Measurements from ENCODE around the gene SIGLEC10. TPM values are rescaled to one million over a fixed set of nuclear protein-coding genes. Genes with fewer than 3 reads are reported as not detected.
"Not testable (repeated sequence)": the region's sequence is repeated elsewhere in the genome, so short reads cannot be mapped to it uniquely, and the experiment has no call there.

SIGLEC10 gene, protein sequence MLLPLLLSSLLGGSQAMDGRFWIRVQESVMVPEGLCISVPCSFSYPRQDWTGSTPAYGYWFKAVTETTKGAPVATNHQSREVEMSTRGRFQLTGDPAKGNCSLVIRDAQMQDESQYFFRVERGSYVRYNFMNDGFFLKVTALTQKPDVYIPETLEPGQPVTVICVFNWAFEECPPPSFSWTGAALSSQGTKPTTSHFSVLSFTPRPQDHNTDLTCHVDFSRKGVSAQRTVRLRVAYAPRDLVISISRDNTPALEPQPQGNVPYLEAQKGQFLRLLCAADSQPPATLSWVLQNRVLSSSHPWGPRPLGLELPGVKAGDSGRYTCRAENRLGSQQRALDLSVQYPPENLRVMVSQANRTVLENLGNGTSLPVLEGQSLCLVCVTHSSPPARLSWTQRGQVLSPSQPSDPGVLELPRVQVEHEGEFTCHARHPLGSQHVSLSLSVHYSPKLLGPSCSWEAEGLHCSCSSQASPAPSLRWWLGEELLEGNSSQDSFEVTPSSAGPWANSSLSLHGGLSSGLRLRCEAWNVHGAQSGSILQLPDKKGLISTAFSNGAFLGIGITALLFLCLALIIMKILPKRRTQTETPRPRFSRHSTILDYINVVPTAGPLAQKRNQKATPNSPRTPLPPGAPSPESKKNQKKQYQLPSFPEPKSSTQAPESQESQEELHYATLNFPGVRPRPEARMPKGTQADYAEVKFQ
- not detected in 2 replicates for total RNA-seq (2014; rRNA removed; shearing (Covaris generic))

DNA sequence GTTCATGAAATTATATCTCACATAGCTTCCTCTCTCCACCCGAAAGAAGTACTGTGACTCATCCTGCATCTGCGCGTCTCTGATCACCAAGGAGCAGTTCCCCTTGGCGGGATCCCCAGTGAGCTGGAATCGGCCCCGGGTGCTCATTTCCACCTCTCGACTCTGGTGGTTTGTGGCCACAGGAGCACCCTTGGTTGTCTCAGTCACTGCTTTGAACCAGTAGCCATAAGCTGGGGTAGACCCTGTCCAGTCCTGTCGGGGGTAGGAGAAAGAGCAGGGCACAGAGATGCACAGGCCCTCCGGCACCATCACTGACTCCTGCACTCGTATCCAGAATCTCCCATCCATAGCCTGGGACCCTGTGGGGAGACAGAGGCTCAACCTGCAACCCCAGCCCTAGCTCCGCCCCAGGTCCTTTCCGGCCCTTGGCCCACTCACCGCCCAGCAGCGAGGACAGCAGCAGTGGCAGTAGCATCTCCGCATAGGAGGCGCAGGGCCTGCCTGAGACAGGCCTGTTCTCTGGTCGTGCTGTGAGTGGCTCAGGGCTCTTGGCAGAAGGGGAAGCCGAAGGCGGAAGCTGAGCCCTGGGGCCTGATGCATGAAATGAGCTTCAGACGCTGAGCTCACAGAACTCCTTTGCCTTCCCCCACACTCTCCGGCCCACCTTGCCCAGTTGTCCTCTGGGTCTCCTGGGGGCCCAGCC lies at the start of gene SIGLEC10:
SIGLEC10 (minus strand) TSS at position 536 of the 703 bp plus-strand sequence; CDS start at position 475, 61 bp downstream.
- in situ Hi-C loops (cut with HindIII; ENCODE audit: low sequenced_read_pairs), result no loop called here
- DNase-seq (ENCODE audit: low spot score), result no peak

DNA sequence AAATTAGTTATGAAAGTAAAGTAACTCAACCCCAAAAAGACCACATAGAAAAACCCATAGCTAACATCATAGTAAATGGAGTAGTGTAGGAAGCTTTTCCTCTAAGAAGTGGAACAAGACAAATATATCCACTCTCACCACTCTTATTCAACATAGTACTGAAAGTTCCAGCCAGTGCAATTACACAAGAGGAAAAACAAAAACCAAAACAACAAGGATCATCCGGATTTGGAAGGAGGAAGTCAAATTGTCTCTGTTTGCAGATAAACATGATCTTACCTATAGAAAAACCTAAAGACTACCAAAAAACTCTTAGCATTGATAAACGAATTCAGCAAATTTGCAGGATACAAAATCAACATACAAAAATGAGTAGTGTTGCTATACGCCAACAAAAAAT lies 49.3 kb upstream of the SIGLEC10 start:
- in situ Hi-C loops (cut with HindIII; ENCODE audit: low sequenced_read_pairs), result no loop called here
- DNase-seq (ENCODE audit: low spot score), result no peak

DNA sequence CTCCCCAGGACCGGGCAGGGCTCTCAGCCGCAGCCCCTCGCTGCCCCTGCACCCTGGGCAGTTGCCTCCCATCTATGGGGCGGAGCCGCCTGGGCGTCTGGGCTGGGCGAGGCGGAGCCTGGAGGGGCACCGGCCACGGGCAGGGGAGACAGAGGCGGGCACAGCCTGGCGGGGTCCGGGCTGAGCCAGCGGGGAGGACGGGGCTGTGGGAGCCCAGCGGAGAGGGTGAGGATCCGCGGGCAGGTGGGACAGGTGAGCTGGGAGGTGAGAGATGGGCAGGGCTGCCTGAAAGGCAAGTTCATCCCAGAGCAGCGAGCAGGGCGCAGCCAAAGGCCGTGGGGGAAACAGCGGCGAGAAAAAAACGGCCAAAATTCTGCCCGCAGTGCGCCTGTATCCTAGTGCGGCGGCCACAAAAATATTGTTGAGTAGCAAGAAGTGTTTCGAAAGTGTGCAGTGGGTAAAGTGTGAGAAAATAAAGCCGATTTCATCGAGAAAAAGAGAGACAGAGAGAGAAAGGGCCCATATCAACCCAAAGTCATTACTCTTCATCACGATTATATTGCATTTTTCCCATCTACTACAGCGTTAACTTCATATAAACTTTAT lies 46.6 kb upstream of the SIGLEC10 start:
- DNase-seq (ENCODE audit: low spot score); in situ Hi-C loops (cut with HindIII; ENCODE audit: low sequenced_read_pairs): not testable (repeated sequence)

DNA sequence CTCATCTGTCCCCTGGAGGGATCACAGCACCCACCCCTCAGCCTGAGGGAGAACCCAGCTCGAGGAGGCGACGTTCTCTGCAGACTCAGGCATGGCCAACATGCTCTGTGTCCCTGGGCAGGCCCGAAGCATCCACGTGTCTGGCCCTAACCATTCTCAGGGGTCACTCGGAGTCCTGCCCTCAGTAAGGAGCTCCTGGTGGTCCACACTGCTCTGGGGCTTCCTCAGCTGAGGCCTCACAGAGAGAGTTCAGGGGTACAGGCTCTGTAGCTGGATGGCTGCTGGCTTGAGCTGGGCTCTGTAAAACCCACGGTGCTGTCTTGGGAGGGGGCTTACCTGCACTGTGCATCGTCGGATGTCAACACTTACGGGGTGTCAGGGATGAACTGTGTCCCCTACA lies 45.2 kb upstream of the SIGLEC10 start:
- in situ Hi-C loops (cut with HindIII; ENCODE audit: low sequenced_read_pairs), result no loop called here
- DNase-seq (ENCODE audit: low spot score), result no peak

DNA sequence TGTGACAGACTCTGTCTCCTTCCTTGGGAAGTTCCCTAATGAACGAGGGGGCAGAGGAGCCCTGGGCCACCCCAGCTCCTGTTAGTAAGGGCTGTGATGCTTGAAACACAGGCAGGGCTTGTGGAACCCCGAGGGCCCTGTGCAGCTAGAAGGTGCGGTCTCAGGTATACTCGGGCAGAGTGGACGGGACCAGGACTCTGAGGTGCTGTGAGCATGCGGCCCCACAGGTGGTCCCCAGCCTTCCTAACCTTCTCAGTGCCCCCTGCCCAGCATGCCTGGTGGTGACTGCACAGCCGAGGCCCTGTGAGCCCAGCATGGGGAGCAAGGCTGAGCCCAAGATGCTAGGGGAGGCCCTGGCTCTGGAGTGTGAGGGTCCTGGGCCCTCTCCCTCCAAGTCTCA lies 44.8 kb upstream of the SIGLEC10 start:
- in situ Hi-C loops (cut with HindIII; ENCODE audit: low sequenced_read_pairs), result no loop called here
- no peak for DNase-seq (ENCODE audit: low spot score)

DNA sequence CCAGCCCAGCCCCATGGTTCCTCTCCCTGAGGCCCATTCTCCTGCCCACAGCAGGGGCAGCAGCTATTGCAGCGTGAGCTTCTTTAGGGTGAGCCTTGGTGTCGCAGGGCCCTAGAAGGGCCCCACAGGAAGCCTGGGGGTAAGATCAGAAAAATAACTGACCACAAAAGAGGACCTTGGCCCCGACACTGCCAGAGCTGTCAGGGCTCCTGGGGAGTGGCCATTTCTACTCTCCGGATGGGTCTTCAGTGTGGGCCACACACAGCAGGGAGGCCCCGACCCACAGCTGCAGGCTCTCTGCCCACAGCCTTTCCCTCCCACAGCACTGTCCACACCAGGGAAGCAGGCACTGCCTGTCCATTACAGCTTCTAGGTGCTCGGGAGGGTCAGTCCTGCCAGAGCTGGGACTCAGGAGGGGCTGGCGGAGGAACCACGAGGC lies 44.3 kb upstream of the SIGLEC10 start:
- in situ Hi-C loops (cut with HindIII; ENCODE audit: low sequenced_read_pairs), result no loop called here

DNA sequence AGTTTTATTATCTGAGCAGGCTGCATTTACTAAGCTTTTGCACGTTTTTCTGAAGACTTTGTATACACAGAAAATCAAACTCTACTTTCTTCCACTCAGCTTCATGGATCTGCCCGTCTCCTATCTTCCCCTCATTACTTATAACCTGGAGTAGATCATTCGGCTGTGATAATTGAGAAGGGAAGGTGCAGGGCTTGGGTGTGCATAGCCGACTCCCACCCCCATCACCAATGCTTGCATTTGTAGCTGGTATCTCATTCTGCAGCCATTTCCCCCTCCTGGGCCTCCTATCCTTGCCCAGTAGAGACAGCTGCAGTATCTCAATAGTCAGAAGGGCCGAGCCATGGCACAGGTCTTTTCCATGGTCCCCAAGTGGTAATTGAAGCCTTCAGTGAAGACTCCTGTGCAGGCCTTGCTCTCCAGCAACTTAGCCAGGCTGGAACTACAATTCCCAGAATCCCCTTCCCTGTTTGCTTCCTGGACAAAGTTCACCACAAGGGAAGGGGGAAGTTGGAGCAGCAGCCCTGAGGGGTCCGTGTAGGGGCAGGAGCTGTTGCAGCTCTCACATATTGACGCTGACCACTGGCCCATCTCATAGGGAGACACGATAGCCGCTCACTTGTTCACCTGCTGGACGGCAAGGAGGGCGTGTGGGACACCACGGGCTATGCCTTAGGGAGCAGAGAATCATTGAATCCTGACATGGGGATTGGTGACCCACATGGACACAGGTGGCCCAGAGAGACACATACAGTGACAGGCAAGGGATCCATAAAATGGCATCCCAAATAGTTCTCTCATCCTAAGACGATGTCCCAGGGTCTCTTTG lies 42.9 kb upstream of the SIGLEC10 start:
- DNase-seq (ENCODE audit: low spot score), result no peak
- in situ Hi-C loops (cut with HindIII; ENCODE audit: low sequenced_read_pairs), result no loop called here

More for the DNA sequence above, 44.3 kb upstream of the SIGLEC10 start:
- no peak for DNase-seq (ENCODE audit: low spot score)

DNA sequence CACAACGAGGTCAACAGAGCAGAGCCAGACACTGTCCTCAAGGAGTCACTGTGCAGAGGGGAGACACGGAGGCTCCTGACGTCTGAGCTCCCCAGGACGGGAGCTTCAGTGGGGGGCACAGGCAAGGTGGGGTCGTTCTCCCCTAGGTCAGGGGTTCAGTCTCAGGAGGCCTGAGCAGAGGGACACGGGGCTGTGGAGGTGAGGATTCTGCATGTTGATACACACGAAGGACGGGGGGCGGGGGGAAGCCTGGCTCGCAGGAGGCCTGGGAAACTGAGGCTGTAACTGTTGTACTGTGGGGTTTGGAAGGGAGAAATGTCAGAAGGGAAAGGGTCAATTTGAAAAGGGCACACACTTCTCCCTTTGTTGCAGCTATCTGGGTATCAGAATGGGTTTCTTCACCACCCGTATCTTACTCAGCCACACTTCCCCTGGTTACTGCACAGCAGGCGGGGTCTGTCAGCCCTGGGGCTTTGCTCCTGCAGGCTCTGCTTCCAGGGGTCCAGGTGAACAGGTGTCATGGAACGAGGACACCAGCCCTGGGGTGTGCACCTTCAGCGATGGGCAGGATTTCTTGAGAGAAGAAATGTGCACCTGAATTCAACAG lies 41.6 kb upstream of the SIGLEC10 start:
- in situ Hi-C loops (cut with HindIII; ENCODE audit: low sequenced_read_pairs), result no loop called here
- no peak for DNase-seq (ENCODE audit: low spot score)

DNA sequence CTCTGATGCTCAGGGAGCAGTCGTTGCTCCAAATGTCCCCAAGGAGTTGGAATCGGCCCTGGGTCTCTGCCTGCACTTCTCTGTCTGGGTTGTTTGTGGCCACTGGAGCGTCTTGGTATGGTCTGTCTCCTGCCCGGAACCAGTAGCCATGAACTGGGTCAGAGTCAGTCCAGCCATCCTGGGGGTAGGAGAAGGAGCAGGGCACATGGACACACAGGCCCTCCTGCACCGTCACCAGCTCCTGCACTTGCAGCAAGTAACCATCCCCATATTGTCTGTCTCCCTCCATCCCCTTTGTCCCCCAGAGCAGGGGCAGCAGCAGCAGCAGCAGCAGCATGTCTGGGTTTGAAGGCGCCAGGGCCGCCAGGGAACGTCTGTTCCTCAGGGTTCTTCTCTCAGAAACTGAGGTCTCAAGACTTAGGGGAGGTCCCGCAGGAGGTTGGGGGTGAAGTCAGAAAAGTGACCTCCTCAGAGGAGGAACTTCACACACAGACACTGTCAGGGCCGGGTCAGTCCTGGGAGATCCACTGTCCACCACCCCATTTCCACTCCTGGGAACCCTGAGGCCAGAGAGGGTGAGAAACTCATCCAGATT lies 40.7 kb upstream of the SIGLEC10 start, which contains the start of gene SIGLEC8:
SIGLEC8 (minus strand) TSS at position 404 of the 595 bp plus-strand sequence; CDS start at position 337, 67 bp downstream.
- in situ Hi-C loops (cut with HindIII; ENCODE audit: low sequenced_read_pairs), result no loop called here
- DNase-seq (ENCODE audit: low spot score), result no peak

DNA sequence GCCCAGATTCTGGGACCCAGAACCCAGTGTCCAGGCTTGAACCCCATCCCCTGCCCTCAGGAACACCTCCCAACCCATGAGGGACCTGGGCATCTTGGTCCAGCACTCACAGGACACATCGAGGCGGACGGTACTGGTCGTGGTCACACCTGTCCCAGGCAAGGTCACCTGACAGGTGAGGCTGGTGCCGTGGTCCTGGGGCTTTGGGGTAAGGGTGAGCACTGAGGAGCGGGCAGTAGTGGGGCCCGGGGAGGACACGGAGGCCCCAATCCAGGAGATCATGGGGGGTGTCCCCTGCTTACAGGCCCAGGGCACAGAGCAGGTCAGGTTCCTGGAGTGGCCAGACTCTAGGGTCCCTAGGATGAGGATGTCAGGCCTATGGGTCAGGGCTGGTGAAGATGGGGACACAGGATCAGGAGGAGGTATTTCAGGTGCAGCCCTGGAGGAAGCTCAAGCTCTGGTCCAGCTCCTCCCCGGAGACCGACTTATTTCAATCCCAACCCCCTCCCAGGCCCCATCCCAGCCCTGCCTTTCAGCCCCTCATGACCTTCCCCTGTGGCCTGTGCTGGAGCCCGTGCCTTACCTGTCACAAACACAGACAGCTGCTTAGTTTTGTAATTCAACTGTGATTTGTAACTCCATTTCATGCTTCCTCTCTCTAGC lies 40.0 kb upstream of the SIGLEC10 start:
- in situ Hi-C loops (cut with HindIII; ENCODE audit: low sequenced_read_pairs), result no loop called here

DNA sequence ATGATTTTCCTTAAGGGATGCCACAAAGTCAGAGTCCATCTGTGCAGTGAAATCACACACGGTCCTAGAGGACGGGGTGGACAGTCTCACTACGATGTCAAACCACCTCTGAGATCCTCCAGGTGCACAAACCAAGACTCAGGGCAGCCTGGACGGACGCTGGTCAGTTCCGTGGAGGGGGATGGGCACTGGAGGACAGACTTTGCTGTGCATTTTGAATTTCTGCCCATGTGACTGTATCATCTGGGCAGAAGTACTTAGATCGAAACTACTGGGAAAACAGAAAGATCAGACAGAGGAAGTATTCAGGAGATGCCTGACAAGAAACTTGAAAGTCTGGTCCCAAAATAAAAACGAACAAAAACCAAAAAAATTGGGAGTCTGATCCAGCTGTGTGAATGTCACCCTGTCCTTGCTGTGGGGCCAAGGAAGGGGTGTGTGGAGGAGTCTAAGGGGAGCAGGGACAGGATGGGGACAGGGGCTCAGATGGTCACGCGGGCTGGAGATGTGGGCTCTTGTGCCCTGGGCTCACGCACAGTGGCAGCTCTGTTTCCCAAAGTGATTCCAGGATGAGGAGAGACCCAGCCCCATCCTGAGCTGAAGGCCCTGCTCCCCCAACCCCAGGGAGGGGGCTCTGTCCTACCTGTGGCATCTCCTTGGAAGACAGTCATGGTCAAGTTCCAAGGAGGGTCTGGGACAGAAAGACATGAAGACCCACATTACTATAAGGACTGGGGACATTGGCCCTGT lies 39.3 kb upstream of the SIGLEC10 start:
- in situ Hi-C loops (cut with HindIII; ENCODE audit: low sequenced_read_pairs), result no loop called here
- DNase-seq (ENCODE audit: low spot score), result no peak

More for the DNA sequence above, 40.0 kb upstream of the SIGLEC10 start:
- DNase-seq (ENCODE audit: low spot score), result no peak

DNA sequence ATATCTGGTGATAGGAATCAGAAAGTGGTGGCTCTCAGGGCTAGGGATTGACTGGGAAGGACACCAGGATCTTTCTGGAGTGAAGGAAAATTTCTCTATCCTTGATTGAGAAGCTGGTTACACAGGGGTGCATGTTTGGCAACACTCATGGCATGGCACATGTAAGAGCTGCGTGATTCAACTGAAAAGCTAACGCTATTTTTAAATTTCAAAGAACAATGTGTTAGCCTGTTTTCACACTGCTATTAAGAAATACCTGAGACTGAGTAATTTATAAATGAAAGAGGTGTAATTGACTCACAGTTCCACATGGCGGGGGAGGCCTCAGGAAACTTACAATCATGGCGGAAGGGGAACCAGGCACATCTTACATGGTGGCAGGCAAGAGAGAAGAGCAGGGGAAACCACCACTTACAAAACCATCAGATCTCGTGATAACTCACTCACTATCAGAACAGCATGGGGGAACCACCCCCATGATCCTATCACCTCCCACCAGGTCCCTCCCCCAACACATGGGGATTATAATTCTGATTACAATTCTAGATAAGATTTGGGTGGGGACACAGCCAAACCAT lies 33.4 kb upstream of the SIGLEC10 start:
- no peak for DNase-seq (ENCODE audit: low spot score)
- in situ Hi-C loops (cut with HindIII; ENCODE audit: low sequenced_read_pairs), result no loop called here

DNA sequence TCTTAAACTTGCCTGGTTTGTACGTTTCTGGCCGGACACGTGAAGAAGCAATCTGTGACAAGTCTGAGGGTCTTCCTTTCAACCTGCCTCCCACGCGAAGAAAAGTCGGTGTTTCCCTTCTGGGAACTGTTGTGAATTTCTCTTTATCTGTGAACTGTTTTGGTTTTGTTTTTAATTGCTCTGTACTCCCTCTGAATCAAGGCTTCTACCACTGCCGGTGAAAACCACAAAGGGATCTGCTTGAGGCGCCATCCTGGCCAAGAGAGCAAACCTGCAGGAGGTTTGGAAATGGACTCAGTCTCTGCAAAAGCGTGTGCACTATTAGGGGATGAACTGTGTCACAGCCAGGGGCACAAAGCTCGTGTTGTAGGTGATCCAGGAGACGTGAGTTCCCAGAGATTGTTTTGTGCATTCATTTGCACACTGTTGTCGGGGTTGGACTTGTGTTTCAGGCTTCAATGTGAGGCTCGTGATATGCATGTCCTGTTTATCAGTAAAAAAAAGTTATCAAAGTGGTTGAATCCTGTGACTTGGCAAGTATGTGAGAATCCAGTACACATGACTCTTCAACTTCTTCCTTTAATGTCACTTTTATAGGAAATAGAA lies 31.1 kb upstream of the SIGLEC10 start:
- in situ Hi-C loops (cut with HindIII; ENCODE audit: low sequenced_read_pairs), result no loop called here

DNA sequence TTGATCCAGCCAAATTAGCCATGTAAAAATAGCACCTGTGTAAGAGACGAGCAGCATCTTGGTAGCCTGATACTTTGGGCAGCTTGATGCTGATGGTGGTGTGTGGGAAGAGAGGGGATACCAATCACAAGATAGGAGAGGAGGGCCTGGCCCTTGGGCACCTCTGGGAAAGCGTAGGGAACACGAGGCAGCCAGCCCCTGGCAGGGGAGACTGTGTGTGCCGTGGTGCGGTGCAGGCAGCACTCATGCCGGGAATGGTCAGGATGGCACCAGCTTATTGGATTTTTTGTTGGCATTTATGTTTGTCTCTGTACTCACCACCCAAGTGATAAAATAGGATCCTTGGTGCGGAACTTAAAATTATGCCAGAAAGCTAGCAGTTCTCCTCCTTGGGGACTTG lies 30.6 kb upstream of the SIGLEC10 start:
- in situ Hi-C loops (cut with HindIII; ENCODE audit: low sequenced_read_pairs), result no loop called here
- DNase-seq (ENCODE audit: low spot score), result no peak

More for the DNA sequence above, 31.1 kb upstream of the SIGLEC10 start:
- DNase-seq (ENCODE audit: low spot score), result no peak

DNA sequence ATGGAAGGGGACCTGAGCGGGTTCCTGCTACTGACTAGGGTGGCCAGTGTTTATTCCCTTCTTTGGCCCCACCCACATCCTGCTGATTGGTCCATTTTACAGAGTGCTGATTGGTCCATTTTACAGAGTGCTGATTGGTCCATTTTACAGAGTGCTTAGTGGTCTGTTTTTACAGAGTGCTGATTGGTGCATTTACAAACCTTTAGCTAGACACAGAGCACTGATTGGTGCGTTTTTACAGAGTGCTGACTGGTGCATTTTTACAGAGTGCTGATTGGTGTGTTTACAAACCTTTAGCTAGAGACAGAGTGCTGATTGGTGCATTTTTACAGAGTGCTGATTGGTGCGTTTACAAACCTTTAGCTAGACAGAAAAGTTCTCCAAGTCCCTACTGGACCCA lies 30.1 kb upstream of the SIGLEC10 start:
- DNase-seq (ENCODE audit: low spot score); in situ Hi-C loops (cut with HindIII; ENCODE audit: low sequenced_read_pairs): not testable (repeated sequence)

Data from G401 (cell line).